Liver (tissue), 9 donors: Measurements from ENCODE around the gene OR6A2. TPM values are rescaled to one million over a fixed set of nuclear protein-coding genes. Genes with fewer than 3 reads are reported as not detected.

Experiments used
- DNase-seq: peaks from one replicate; pipeline ENCODE4 v3.0.0-alpha.2; 2017; ENCODE audit warnings: low spot score
- H3K27ac ChIP-seq, 2 donors: one replicate each; pipeline ENCODE4 v1.7.0; 2013; ENCODE audit warnings: inconsistent platforms in 2 of 2, low read length in 2 of 2, control low read depth in 1 of 2, low read depth in 1 of 2, mild to moderate bottlenecking in 1 of 2
- H3K27me3 ChIP-seq, 4 donors: one replicate each; pipeline versions ENCODE4 v1.6.1 to v1.7.0; 2013; ENCODE audit warnings: low read length in 3 of 4, inconsistent platforms in 1 of 4, mild to moderate bottlenecking in 1 of 4, moderate library complexity in 1 of 4; ENCODE audit not compliant: control insufficient read depth in 4 of 4, insufficient read depth in 4 of 4
- H3K36me3 ChIP-seq, 4 donors: one replicate each; pipeline versions ENCODE4 v1.6.1 to v1.7.0; 2013; ENCODE audit warnings: low read length in 3 of 4, mild to moderate bottlenecking in 3 of 4, low read depth in 1 of 4, moderate library complexity in 1 of 4; ENCODE audit not compliant: control insufficient read depth in 4 of 4, insufficient read depth in 3 of 4
- H3K4me1 ChIP-seq, 4 donors: one replicate each; pipeline versions ENCODE4 v1.6.1 to v1.7.0; 2013; ENCODE audit warnings: low read length in 3 of 4, mild to moderate bottlenecking in 3 of 4, moderate library complexity in 1 of 4; ENCODE audit not compliant: control insufficient read depth in 4 of 4, insufficient read depth in 4 of 4
- H3K4me3 ChIP-seq, 3 donors: one replicate each; pipeline versions ENCODE4 v1.6.1 to v1.7.0; 2013; ENCODE audit warnings: low read length in 3 of 3, control low read depth in 1 of 3, low read depth in 1 of 3, mild to moderate bottlenecking in 1 of 3
- H3K9ac ChIP-seq, 2 donors: one replicate each; pipeline ENCODE4 v1.7.0; 2013; ENCODE audit warnings: low read length in 2 of 2, mild to moderate bottlenecking in 2 of 2, moderate library complexity in 2 of 2, control low read depth in 1 of 2, low read depth in 1 of 2
- H3K9me3 ChIP-seq, 4 donors: one replicate each; pipeline versions ENCODE4 v1.6.1 to v1.7.0; 2013; ENCODE audit warnings: low read length in 3 of 4; ENCODE audit not compliant: control insufficient read depth in 4 of 4
- ATF3 ChIP-seq: IDR thresholded peaks from 2 replicates; pipeline ENCODE4 v1.6.1; 2016; ENCODE audit warnings: antibody characterized with exemption
- CTCF ChIP-seq: fragments of 150-350 bp; IDR thresholded peaks from 2 replicates; pipeline ENCODE4 v1.5.1; 2017; ENCODE audit warnings: improper control_type of control experiment, low read depth, low read length; ENCODE audit not compliant: missing input control
- EGR1 ChIP-seq, 2 donors: IDR thresholded peaks; 2 replicates each; pipeline ENCODE4 v1.6.1; 2016 to 2018; ENCODE audit warnings: antibody characterized with exemption in 2 of 2, low read depth in 2 of 2
- FOXA1 ChIP-seq: IDR thresholded peaks from 2 replicates; pipeline ENCODE4 v1.6.1; 2016; ENCODE audit warnings: antibody characterized with exemption
- FOXA2 ChIP-seq: IDR thresholded peaks from 2 replicates; pipeline ENCODE4 v1.6.1; 2016; ENCODE audit warnings: antibody characterized with exemption
- GABPA ChIP-seq, 2 donors: IDR thresholded peaks in 1 of 2; conservative IDR thresholded peaks in 1 of 2; 2 replicates each; pipeline ENCODE4 v1.6.1; 2016; ENCODE audit warnings: antibody characterized with exemption in 2 of 2, mild to moderate bottlenecking in 1 of 2, moderate library complexity in 1 of 2
- HNF4A ChIP-seq, 2 donors: conservative IDR thresholded peaks; 2 replicates each; pipeline ENCODE4 v1.6.1; 2016; ENCODE audit warnings: antibody characterized with exemption in 2 of 2, mild to moderate bottlenecking in 2 of 2
- HNF4G ChIP-seq: IDR thresholded peaks from 2 replicates; pipeline ENCODE4 v1.6.1; 2016; ENCODE audit warnings: antibody characterized with exemption
- JUND ChIP-seq, 2 donors: IDR thresholded peaks; 2 replicates each; pipeline ENCODE4 v1.6.1; 2016; ENCODE audit warnings: antibody characterized with exemption in 2 of 2
- NR2F2 ChIP-seq: IDR thresholded peaks from 2 replicates; pipeline ENCODE4 v1.6.1; 2016; ENCODE audit warnings: antibody characterized with exemption
- RAD21 ChIP-seq, 2 donors: IDR thresholded peaks; 2 replicates each; pipeline ENCODE4 v1.6.1; 2016; ENCODE audit warnings: antibody characterized with exemption in 2 of 2, mild to moderate bottlenecking in 2 of 2
- REST ChIP-seq: IDR thresholded peaks from 2 replicates; pipeline ENCODE4 v1.6.1; 2016; ENCODE audit warnings: antibody characterized with exemption, mild to moderate bottlenecking
- RXRA ChIP-seq, 2 donors: IDR thresholded peaks; 2 replicates each; pipeline ENCODE4 v1.6.1; 2017 to 2018; ENCODE audit warnings: antibody characterized with exemption in 2 of 2, mild to moderate bottlenecking in 1 of 2
- SP1 ChIP-seq: IDR thresholded peaks from 2 replicates; pipeline ENCODE4 v1.6.1; 2018; ENCODE audit warnings: antibody characterized with exemption, mild to moderate bottlenecking
- TAF1 ChIP-seq: conservative IDR thresholded peaks from 2 replicates; pipeline ENCODE4 v1.6.1; 2016; ENCODE audit warnings: antibody characterized with exemption, mild to moderate bottlenecking
- YY1 ChIP-seq: IDR thresholded peaks from 2 replicates; pipeline ENCODE4 v1.6.1; 2016; ENCODE audit warnings: antibody characterized with exemption, mild to moderate bottlenecking
- ZBTB33 ChIP-seq: IDR thresholded peaks from 2 replicates; pipeline ENCODE4 v1.6.1; 2016; ENCODE audit warnings: antibody characterized with exemption
- polyA plus RNA-seq, 2 donors: library from polyadenylated mRNA; stranded (reverse) in 1 of 2; unstranded in 1 of 2; fragments of 200-250 nt in 1 of 2; fragments of >200 nt in 1 of 2; fragmentation: Nextera tagmentation in 1 of 2; extraction: Ambion mirVana in 1 of 2; gene quantifications; one replicate each; pipeline versions ENCODE4 v1.2.1 to v1.2.3, GENCODE V29; 2013 to 2015
- total RNA-seq, 2 donors: library from RNA; depleted of rRNA; stranded (reverse); fragments of >200 nt; gene quantifications; one replicate each; pipeline ENCODE4 v1.2.3, GENCODE V29; 2014
- TF ChIP-seq, protein P1 (sequence below): IDR thresholded peaks from 2 replicates; pipeline ENCODE4 v1.6.1; 2016; ENCODE audit warnings: antibody characterized with exemption
- donor health status: healthy.
- donor health status: healthy.
- donor health status: healthy.
- donor health status: healthy.
- donor health status: healthy.

Gene OR6A2
- total and polyA plus RNA-seq, 4 donors = 0.08 TPM; not detected in 3

- peaks cover 0 to 12% (median 5%) of the 10 kb centered on the region in 4 donors for H3K9me3 ChIP-seq
- DNase-seq = no peak
- H3K27ac ChIP-seq = no peak overlapping the region
- H3K4me3 ChIP-seq = no peak overlapping the region
- H3K27me3 ChIP-seq = peaks cover 0 to 4% (median 0%) of the 10 kb centered on the region in 4 donors
- H3K4me1 ChIP-seq = no peaks in the 10 kb centered on the region
- no peak overlapping the region for H3K9ac ChIP-seq
- TF ChIP-seq, protein P1, sequence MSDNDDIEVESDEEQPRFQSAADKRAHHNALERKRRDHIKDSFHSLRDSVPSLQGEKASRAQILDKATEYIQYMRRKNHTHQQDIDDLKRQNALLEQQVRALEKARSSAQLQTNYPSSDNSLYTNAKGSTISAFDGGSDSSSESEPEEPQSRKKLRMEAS = no peak
- TF ChIP-seq EGR1 (IDR thresholded peaks at IDR 0.05; ENCODE audit: low read depth in 2 of 2) (no peak), GABPA (IDR thresholded peaks at IDR 0.05 in 1 of 2, conservative IDR thresholded peaks at IDR 0.05 in 1 of 2) (no peak), RAD21 (IDR thresholded peaks at IDR 0.05) (no peak), REST (no peak), HNF4G (no peak), NR2F2 (no peak), FOXA2 (no peak), TAF1 (no peak), FOXA1 (no peak), RXRA (IDR thresholded peaks at IDR 0.05) (no peak), CTCF (no peak), HNF4A (conservative IDR thresholded peaks at IDR 0.05) (no peak), ZBTB33 (no peak), SP1 (no peak), JUND (IDR thresholded peaks at IDR 0.05) (no peak), YY1 (no peak), ATF3 (no peak)
- no peaks in the 10 kb centered on the region for H3K36me3 ChIP-seq
Measured at GRCh38 chr11:6841694-6842093, 42.2 kb upstream of the OR6A2 start.
